HepG2 (cell line): Measurements from ENCODE around the gene THADA. TPM values are rescaled to one million over a fixed set of nuclear protein-coding genes. Genes with fewer than 3 reads are reported as not detected.

Experiments used
- polyA plus RNA-seq, 8 experiments: library from polyadenylated mRNA; depleted of rRNA in 3 of 8; stranded (reverse) in 7 of 8; unstranded in 1 of 8; fragments of >200 nt; fragmentation: Illumina TruSeq in 4 of 8; extraction: Trizol in 4 of 8; gene quantifications; 2 replicates each; pipeline versions ENCODE4 v1.2.1 to v1.2.3, GENCODE V29; 2011 to 2016; ENCODE audit warnings: low read depth in 4 of 8, missing spikeins in 1 of 8, mixed read lengths in 1 of 8; ENCODE audit not compliant: insufficient read depth in 1 of 8
- small RNA-seq, 3 experiments: library from RNA; depleted of rRNA; stranded (forward); fragments of <200 nt; gene quantifications; one replicate each; pipeline ENCODE3, GENCODE V24; 2012; ENCODE audit warnings: low read depth in 2 of 3, low replicate concordance in 1 of 3; ENCODE audit not compliant: insufficient read length in 3 of 3, insufficient read depth in 2 of 3
- total RNA-seq, 5 experiments: library from RNA; depleted of rRNA; stranded (reverse); fragments of >200 nt; fragmentation: Illumina TruSeq; extraction: Trizol; gene quantifications; 2 replicates each; pipeline ENCODE4 v1.2.3, GENCODE V29; 2016; ENCODE audit warnings: low read depth in 1 of 5

THADA gene
- total and polyA plus RNA-seq, 2 of the 13 experiments (the other 11 are each of a cell fraction or from before 2014, with no cell fraction given), result 12.7 to 21.7 TPM

Small RNA genes lying within 50 kb of the gene (small RNA-seq; reads per million reads assigned to genes)
- gene RF00019 (0 reads per million in 3 experiments), gene RN7SL531P (0 reads per million in 3 experiments), gene RNU6-958P (0 to 1.3 (median 0.97) reads per million in 3 experiments)

Other genes starting within 250 kb of the THADA start
- 0.52 and 1.1 TPM in 2 replicates for gene PLEKHH2, start 41.2 kb upstream of the THADA start, total RNA-seq (2016; rRNA removed; fragmentation: Illumina TruSeq; extraction: Trizol)
- gene PLEKHH2, start 41.2 kb upstream of the THADA start, polyA plus RNA-seq (2011; rRNA removed), result 3.0 and 3.1 TPM in 2 replicates
- 0.91 and 1.3 TPM in 2 replicates for gene C1GALT1C1L, start 80.4 kb upstream of the THADA start, total RNA-seq (2016; rRNA removed; fragmentation: Illumina TruSeq; extraction: Trizol)
- 2.4 and 2.7 TPM in 2 replicates for gene C1GALT1C1L, start 80.4 kb upstream of the THADA start, polyA plus RNA-seq (2011; rRNA removed)
- gene DYNC2LI1, start 178.0 kb upstream of the THADA start, total RNA-seq (2016; rRNA removed; fragmentation: Illumina TruSeq; extraction: Trizol), result 23.2 and 27.9 TPM in 2 replicates
- 10.2 and 16.9 TPM in 2 replicates for gene DYNC2LI1, start 178.0 kb upstream of the THADA start, polyA plus RNA-seq (2011; rRNA removed)
- gene ABCG5, start 242.8 kb upstream of the THADA start, total RNA-seq (2016; rRNA removed; fragmentation: Illumina TruSeq; extraction: Trizol), result 5.8 and 15.1 TPM in 2 replicates
- 38.8 and 39.0 TPM in 2 replicates for gene ABCG5, start 242.8 kb upstream of the THADA start, polyA plus RNA-seq (2011; rRNA removed)
- gene ABCG8, start 242.9 kb upstream of the THADA start, total RNA-seq (2016; rRNA removed; fragmentation: Illumina TruSeq; extraction: Trizol), result 6.8 and 8.8 TPM in 2 replicates
- gene ABCG8, start 242.9 kb upstream of the THADA start, polyA plus RNA-seq (2011; rRNA removed), result 8.1 and 10.0 TPM in 2 replicates